Small intestine (tissue), 7 donors: ENCODE measurements around the gene DUSP5. TPM values are rescaled to one million over a fixed set of nuclear protein-coding genes. Genes with fewer than 3 reads are reported as not detected.
"Not testable (repeated sequence)": the region's sequence is repeated elsewhere in the genome, so short reads cannot be mapped to it uniquely, and the experiment has no call there.

Experiments used
- DNase-seq, 2 donors: peaks; one replicate each; pipeline versions ENCODE4 v3.0.0 to v3.0.0-alpha.2; 2013
- FAIRE-seq: peaks from 2 replicates; lab custom pipeline; 2012; peaks lifted over from hg19 to GRCh38; lab: Jason Lieb, UNC
- H3K27ac ChIP-seq, 3 donors: one replicate each; pipeline ENCODE4 v1.5.1; 2013; ENCODE audit warnings: low read length in 2 of 3, mild to moderate bottlenecking in 2 of 3, control low read depth in 1 of 3, inconsistent platforms in 1 of 3, low read depth in 1 of 3, moderate library complexity in 1 of 3
- H3K27me3 ChIP-seq, 3 donors: one replicate each; pipeline ENCODE4 v1.6.1; 2013; ENCODE audit warnings: low read length in 3 of 3, inconsistent platforms in 1 of 3; ENCODE audit not compliant: control insufficient read depth in 3 of 3, insufficient read depth in 3 of 3
- H3K36me3 ChIP-seq, 3 donors: one replicate each; pipeline ENCODE4 v1.6.1; 2013; ENCODE audit warnings: low read length in 3 of 3, inconsistent platforms in 1 of 3, low read depth in 1 of 3, mild to moderate bottlenecking in 1 of 3, moderate library complexity in 1 of 3; ENCODE audit not compliant: control insufficient read depth in 3 of 3, insufficient read depth in 2 of 3
- H3K4me1 ChIP-seq, 3 donors: one replicate each; pipeline ENCODE4 v1.6.1; 2013; ENCODE audit warnings: low read length in 2 of 3, inconsistent platforms in 1 of 3, low read depth in 1 of 3, mild to moderate bottlenecking in 1 of 3, moderate library complexity in 1 of 3; ENCODE audit not compliant: control insufficient read depth in 3 of 3, insufficient read depth in 2 of 3
- H3K4me3 ChIP-seq, 3 donors: one replicate each; pipeline ENCODE4 v1.5.1; 2013; ENCODE audit warnings: low read length in 3 of 3, control low read depth in 1 of 3, inconsistent platforms in 1 of 3, low read depth in 1 of 3, mild to moderate bottlenecking in 1 of 3, moderate library complexity in 1 of 3
- H3K9me3 ChIP-seq, 2 donors: one replicate each; pipeline ENCODE4 v1.6.1; 2013; ENCODE audit warnings: low read depth in 1 of 2, low read length in 1 of 2; ENCODE audit not compliant: control insufficient read depth in 2 of 2, insufficient read depth in 1 of 2
- WGBS, 3 donors: extraction: QIAGEN DNeasy Blood & Tissue Kit; methylation state at CpG; one replicate each; pipeline ENCODE4 v1.1.7; 2013; 5-methylcytosine and 5-hydroxymethylcytosine counted together
- polyA plus RNA-seq, 4 donors: library from polyadenylated mRNA; stranded (reverse) in 3 of 4; unstranded in 1 of 4; fragments of 200-250 nt in 3 of 4; fragments of 120-200 nt in 1 of 4; gene quantifications; one replicate each; pipeline versions ENCODE4 v1.2.1 to v1.2.3, GENCODE V29; 2013
- donor health status: healthy with polysubstance abuse.
- donor health status: control.
- donor health status: control.
- donor health status: Bipolar disorder and iron deficiency.
- donor health status: healthy.

The DUSP5 gene
- polyA plus RNA-seq, 4 donors = 8.3 to 41.9 (median 24.0) TPM

DNA sequence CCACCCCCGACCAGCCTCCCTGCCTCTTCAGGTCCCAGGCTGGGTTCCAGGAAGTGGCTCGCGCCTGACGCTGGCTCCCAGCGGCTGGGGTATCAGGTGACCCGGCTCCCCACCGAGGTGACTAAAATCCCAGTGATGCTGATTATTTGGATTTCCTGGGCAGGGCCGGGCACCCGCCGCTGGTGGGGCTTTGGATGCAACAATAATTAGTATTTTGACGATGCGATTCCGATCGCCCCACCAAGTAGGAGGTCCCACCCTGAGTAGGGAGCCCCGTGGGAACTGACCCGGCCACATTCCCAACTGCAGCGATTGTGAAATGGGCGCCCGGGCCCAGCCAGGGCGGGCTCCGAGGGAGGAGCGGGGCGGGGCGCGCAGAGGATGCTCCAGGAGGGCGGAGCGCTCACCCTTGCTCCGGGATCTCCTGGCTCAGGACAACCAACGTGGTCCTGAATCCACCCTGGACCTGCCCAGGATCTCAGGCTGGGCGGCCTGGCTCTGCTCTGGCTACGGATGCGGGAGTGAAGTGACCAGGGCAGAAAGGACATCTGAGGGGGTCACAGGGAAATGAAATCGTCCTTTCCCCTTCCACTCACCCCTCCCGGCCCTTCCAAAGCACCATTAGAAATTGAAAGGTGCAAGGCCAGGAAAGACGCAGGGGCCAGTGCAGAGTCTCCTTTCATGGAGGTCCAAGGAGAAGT lies 32.6 kb downstream of the DUSP5 start:
- DNase-seq (peak; percentile 33 to 71), FAIRE-seq (no peak)
- no peak overlapping the region for H3K27ac ChIP-seq
- peaks cover 0 to 6% (median 4%) of the 10 kb centered on the region in 3 donors for H3K27me3 ChIP-seq
- H3K9me3 ChIP-seq = no peaks in the 10 kb centered on the region
- 12 to 19% (median 15%) methylated on average over 35 of the region's 35 CpGs for WGBS, 3 donors
- H3K36me3 ChIP-seq = no peaks in the 10 kb centered on the region
- peaks cover 4 to 13% (median 5%) of the 10 kb centered on the region in 3 donors for H3K4me1 ChIP-seq
- H3K4me3 ChIP-seq = peak overlapping the region in 1 of 3 donors; percentile 0

- DNase-seq (no peak), FAIRE-seq (no peak)
- Histone ChIP-seq H3K4me3 (no peak overlapping the region), H3K9me3 (no peaks in the 10 kb centered on the region), H3K36me3 (no peaks in the 10 kb centered on the region), H3K4me1 (peaks cover 2 to 6% (median 4%) of the 10 kb centered on the region in 3 donors), H3K27me3 (peaks cover 0 to 6% (median 4%) of the 10 kb centered on the region in 3 donors), H3K27ac (no peak overlapping the region)
- WGBS, 3 donors = 83 to 91% (median 85%) methylated on average over 2 of the region's 2 CpGs
Observed at GRCh38 chr10:110531687-110532086, 34.0 kb downstream of the DUSP5 start.

- 80 to 88% (median 88%) methylated on average over 4 of the region's 4 CpGs for WGBS, 3 donors
- not testable (repeated sequence) for FAIRE-seq, DNase-seq, H3K27ac ChIP-seq, H3K9me3 ChIP-seq, H3K4me3 ChIP-seq, H3K36me3 ChIP-seq, H3K4me1 ChIP-seq, H3K27me3 ChIP-seq
Observed at GRCh38 chr10:110532628-110533027, 34.9 kb downstream of the DUSP5 start.

- DNase-seq = no peak
- H3K4me3 ChIP-seq = no peak overlapping the region
- H3K36me3 ChIP-seq = no peaks in the 10 kb centered on the region
- no peak for FAIRE-seq
- 42 to 64% (median 49%) methylated on average over 3 of the region's 3 CpGs for WGBS, 3 donors
- peaks cover 0 to 4% (median 4%) of the 10 kb centered on the region in 3 donors for H3K4me1 ChIP-seq
- H3K27me3 ChIP-seq = peaks cover 0 to 6% (median 4%) of the 10 kb centered on the region in 3 donors
- H3K9me3 ChIP-seq = no peaks in the 10 kb centered on the region
- no peak overlapping the region for H3K27ac ChIP-seq
Observed at GRCh38 chr10:110533149-110533548, 35.4 kb downstream of the DUSP5 start.

- peaks cover 0 to 4% (median 0%) of the 10 kb centered on the region in 3 donors for H3K4me1 ChIP-seq
Observed at GRCh38 chr10:110534571-110534970, 36.9 kb downstream of the DUSP5 start.

GRCh38 chr10:110535958-110536891 lies 38.5 kb downstream of the DUSP5 start:
- Histone ChIP-seq H3K9me3 (no peaks in the 10 kb centered on the region), H3K27ac (no peak overlapping the region), H3K4me1 (no peaks in the 10 kb centered on the region), H3K36me3 (no peaks in the 10 kb centered on the region), H3K4me3 (no peak overlapping the region), H3K27me3 (no peaks in the 10 kb centered on the region)
- FAIRE-seq (no peak), DNase-seq (peak in 1 of 2 donors; percentile 26)
- 50 to 63% (median 54%) methylated on average over 12 of the region's 12 CpGs for WGBS, 3 donors

More at GRCh38 chr10:110534571-110534970, 36.9 kb downstream of the DUSP5 start:
- Histone ChIP-seq H3K36me3 (no peaks in the 10 kb centered on the region), H3K27ac (no peak overlapping the region), H3K27me3 (peaks cover 0 to 6% (median 4%) of the 10 kb centered on the region in 3 donors), H3K4me3 (no peak overlapping the region), H3K9me3 (no peaks in the 10 kb centered on the region)
- FAIRE-seq (no peak), DNase-seq (no peak)
- WGBS, 3 donors = 70 to 82% (median 80%) methylated on average over 2 of the region's 2 CpGs

DNA sequence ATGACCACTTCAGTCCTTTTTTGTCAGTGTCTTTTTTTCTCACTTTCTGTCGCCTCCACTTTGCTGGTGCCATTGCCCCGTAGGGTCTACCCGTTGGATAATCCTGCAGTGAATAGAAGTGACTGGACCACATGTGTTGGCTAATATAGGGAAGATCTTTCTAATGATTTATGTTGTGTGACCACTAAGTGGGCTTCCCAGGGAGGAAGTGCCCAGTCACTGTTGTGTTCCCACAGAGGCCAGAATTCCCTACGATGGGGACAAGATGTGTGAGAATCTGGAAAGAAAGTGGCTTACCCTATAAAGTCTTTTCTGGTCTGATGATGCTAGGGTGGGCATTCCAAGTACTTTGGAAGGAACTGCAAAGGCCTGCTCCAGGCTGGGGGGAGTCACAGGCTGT lies 41.4 kb downstream of the DUSP5 start:
- H3K27ac ChIP-seq = no peak overlapping the region
- no peak overlapping the region for H3K4me3 ChIP-seq
- no peaks in the 10 kb centered on the region for H3K27me3 ChIP-seq
- H3K4me1 ChIP-seq = no peaks in the 10 kb centered on the region
- no peaks in the 10 kb centered on the region for H3K36me3 ChIP-seq
- no peak for DNase-seq
- WGBS, 3 donors = 92 to 96% (median 94%) methylated on average over 4 of the region's 4 CpGs
- H3K9me3 ChIP-seq = no peaks in the 10 kb centered on the region
- no peak for FAIRE-seq

- Histone ChIP-seq H3K27ac (no peak overlapping the region), H3K4me3 (no peak overlapping the region), H3K36me3 (no peaks in the 10 kb centered on the region), H3K9me3 (no peaks in the 10 kb centered on the region), H3K4me1 (no peaks in the 10 kb centered on the region), H3K27me3 (no peaks in the 10 kb centered on the region)
- FAIRE-seq (no peak), DNase-seq (no peak)
- 39 to 83% (median 75%) methylated on average over 1 of the region's 1 CpG for WGBS, 3 donors
Observed at GRCh38 chr10:110540031-110540430, 42.3 kb downstream of the DUSP5 start.
